ENCODE results near the gene INO80B.
A peak's percentile ranks its signal among the peaks of the same experiment; 100 is the strongest.

Gene INO80B

GRCh38 chr2:74448771-74449170, 6.1 kb upstream of the INO80B start:
- no peak for TF ChIP-seq POLR2AphosphoS5 (IDR thresholded peaks at IDR 0.05; ENCODE audit: low read depth, low read length)
- TF ChIP-seq REST (IDR thresholded peaks at IDR 0.05; ENCODE audit: insufficient read depth in 1 of 2, low read depth in 2 of 2, low read length in 2 of 2), result no peak
- no peak for TF ChIP-seq FOXP2 (optimal IDR thresholded peaks at IDR 0.05; ENCODE audit: borderline replicate concordance, extremely low read depth, extremely low read length, insufficient read depth)
- no peak for TF ChIP-seq SIN3A (IDR thresholded peaks at IDR 0.05; ENCODE audit: borderline replicate concordance, insufficient read depth, low read length)
- no peak for TF ChIP-seq TAF1 (IDR thresholded peaks at IDR 0.05; ENCODE audit: borderline replicate concordance, insufficient read depth, low read length)

- TF ChIP-seq FOXP2 (optimal IDR thresholded peaks at IDR 0.05; ENCODE audit: borderline replicate concordance, extremely low read depth, extremely low read length, insufficient read depth) (no peak), TAF1 (IDR thresholded peaks at IDR 0.05; ENCODE audit: borderline replicate concordance, insufficient read depth, low read length) (no peak), REST (IDR thresholded peaks at IDR 0.05; ENCODE audit: insufficient read depth in 1 of 2, low read depth in 2 of 2, low read length in 2 of 2) (no peak), SIN3A (IDR thresholded peaks at IDR 0.05; ENCODE audit: borderline replicate concordance, insufficient read depth, low read length) (no peak), POLR2AphosphoS5 (IDR thresholded peaks at IDR 0.05; ENCODE audit: low read depth, low read length) (no peak)
Observed at GRCh38 chr2:74450570-74451190, 4.2 kb upstream of the INO80B start.

- TF ChIP-seq TAF1 (IDR thresholded peaks at IDR 0.05; ENCODE audit: borderline replicate concordance, insufficient read depth, low read length) (no peak), FOXP2 (optimal IDR thresholded peaks at IDR 0.05; ENCODE audit: borderline replicate concordance, extremely low read depth, extremely low read length, insufficient read depth) (no peak), REST (IDR thresholded peaks at IDR 0.05; ENCODE audit: insufficient read depth in 1 of 2, low read depth in 2 of 2, low read length in 2 of 2) (no peak), POLR2AphosphoS5 (IDR thresholded peaks at IDR 0.05; ENCODE audit: low read depth, low read length) (no peak), SIN3A (IDR thresholded peaks at IDR 0.05; ENCODE audit: borderline replicate concordance, insufficient read depth, low read length) (no peak)
Observed at GRCh38 chr2:74457129-74457548, 2.3 kb downstream of the INO80B start.

GRCh38 chr2:74457549-74458131, 2.8 kb downstream of the INO80B start:
- TF ChIP-seq POLR2AphosphoS5 (IDR thresholded peaks at IDR 0.05; ENCODE audit: low read depth, low read length) (no peak), REST (IDR thresholded peaks at IDR 0.05; ENCODE audit: insufficient read depth in 1 of 2, low read depth in 2 of 2, low read length in 2 of 2) (no peak), SIN3A (IDR thresholded peaks at IDR 0.05; ENCODE audit: borderline replicate concordance, insufficient read depth, low read length) (0 out of 2 replicates have a peak, but pooled peaks have one; percentile 11)

Measured in PFSK-1 (cell line).